A673 (cell line): ENCODE results near the gene PELI3. TPM values are rescaled to one million over a fixed set of nuclear protein-coding genes. Genes with fewer than 3 reads are reported as not detected.

Source experiments
- BruUV-seq: library from RNA; stranded (reverse); fragments of 400-500 nt; replicated peaks from 2 replicates; lab custom pipeline; 2021; lab: Mats Ljungman, UMichigan
- CTCF ChIA-PET: fragments of 300-600 bp; sonication (Branson Sonifier 250); formaldehyde crosslinking; loops from one replicate; lab custom pipeline; 2022; ENCODE audit warnings: antibody characterized with exemption; lab: Charles Lee
- POLR2A ChIA-PET: fragments of 300-600 bp; sonication (Branson Sonifier 250); formaldehyde crosslinking; loops from one replicate; lab custom pipeline; 2022; ENCODE audit warnings: antibody characterized with exemption; ENCODE audit not compliant: low non-redundant PET; lab: Charles Lee
- DNase-seq: peaks from one replicate; pipeline ENCODE4 v3.0.0-alpha.2; 2015; ENCODE audit warnings: low spot score
- H3K27ac ChIP-seq: fragments of 200-600 bp; sonication (generic); 2 replicates; pipeline ENCODE4 v1.5.1; 2016; ENCODE audit warnings: mixed run types, low read depth, mild to moderate bottlenecking, mixed read lengths, antibody characterized with exemption, low read length; ENCODE audit not compliant: poor library complexity, severe bottlenecking
- H3K27me3 ChIP-seq: fragments of 200-600 bp; sonication (generic); replicated peaks from 2 replicates; pipeline ENCODE4 v1.6.1; 2017; ENCODE audit warnings: mixed run types, low read depth, mild to moderate bottlenecking, mixed read lengths, antibody characterized with exemption, low read length; ENCODE audit not compliant: insufficient read depth, poor library complexity
- H3K36me3 ChIP-seq: fragments of 200-600 bp; sonication (generic); 2 replicates; pipeline ENCODE4 v1.6.1; 2016; ENCODE audit warnings: mixed run types, mild to moderate bottlenecking, mixed read lengths, antibody characterized with exemption, low read length; ENCODE audit not compliant: insufficient read depth, poor library complexity, severe bottlenecking
- H3K4me1 ChIP-seq: fragments of 200-600 bp; sonication (generic); 2 replicates; pipeline ENCODE4 v1.6.1; 2017; ENCODE audit warnings: mixed run types, mild to moderate bottlenecking, mixed read lengths, antibody characterized with exemption, low read length; ENCODE audit not compliant: insufficient read depth, poor library complexity, severe bottlenecking
- H3K4me3 ChIP-seq: fragments of 200-600 bp; sonication (generic); 2 replicates; pipeline ENCODE4 v1.5.1; 2016; ENCODE audit warnings: low read depth, mixed run types, mild to moderate bottlenecking, mixed read lengths, low read length; ENCODE audit not compliant: poor library complexity, severe bottlenecking
- H3K9me3 ChIP-seq: fragments of 200-600 bp; sonication (generic); 2 replicates; pipeline ENCODE4 v1.6.1; 2016; ENCODE audit warnings: mixed run types, low read depth, mild to moderate bottlenecking, mixed read lengths, antibody characterized with exemption, low read length; ENCODE audit not compliant: poor library complexity, severe bottlenecking
- CTCF ChIP-seq: fragments of 300-800, 200-600 bp; sonication (generic); conservative IDR thresholded peaks from 2 replicates; pipeline ENCODE4 v1.5.1; 2017; ENCODE audit warnings: low read depth, mild to moderate bottlenecking, antibody characterized with exemption, low read length, moderate library complexity, mixed read lengths
- EZH2 ChIP-seq: fragments of 200-600 bp; sonication (generic); IDR thresholded peaks from 2 replicates; pipeline ENCODE4 v1.6.1; 2017; ENCODE audit warnings: borderline replicate concordance, low read depth, mild to moderate bottlenecking, mixed read lengths, antibody characterized with exemption, low read length; ENCODE audit not compliant: poor library complexity, severe bottlenecking
- intact Hi-C: fragments of 100-400 bp; cut with micrococcal nuclease; formaldehyde crosslinking; loops from one replicate; pipeline ENCODE4 v1.10.0; 2022; ENCODE audit not compliant: unreplicated experiment
- total RNA-seq: library from RNA; stranded (reverse); gene quantifications from 2 replicates; pipeline ENCODE4 v1.2.3, GENCODE V29; 2021

PELI3 gene
- total RNA-seq, 1 experiment from 2014 or later: 15.4 TPM

GRCh38 chr11:66510271-66510989 lies 43.7 kb downstream of the PELI3 start, which contains the start of gene BBS1:
BBS1 (plus strand) TSS chr11:66510635; CDS start chr11:66510660, 25 bp downstream.
- no peak for TF ChIP-seq EZH2
- TF ChIP-seq CTCF: no peak
- Histone ChIP-seq H3K27me3 (no peaks in the 10 kb centered on the region), H3K27ac (peak within 1 kb of the TSS; percentile 55), H3K4me3 (peak within 1 kb of the TSS; percentile 67), H3K9me3 (no peaks in the 10 kb centered on the region), H3K4me1 (peaks cover 11% of the 10 kb centered on the region), H3K36me3 (peaks cover 8% of the 10 kb centered on the region)
- POLR2A ChIA-PET: no interaction called here
- intact Hi-C loops: no loop called here
- CTCF ChIA-PET: interaction anchor here (0.6 to 0.9 kb wide), 2 partner anchors 19 to 209 kb away, joined by 3 to 6 read pairs; no protein-coding TSS in a partner anchor
- DNase-seq: peak; percentile 93
- no TSS peak for BruUV-seq

GRCh38 chr11:66510990-66511339 lies 44.3 kb downstream of the PELI3 start:
- peak overlapping the region; percentile 55 for H3K27ac ChIP-seq
- no peaks in the 10 kb centered on the region for H3K9me3 ChIP-seq
- BruUV-seq: TSS peak; percentile 64
- no peak for TF ChIP-seq CTCF
- no peak for TF ChIP-seq EZH2
- ChIA-PET POLR2A (no interaction called here), CTCF (interaction anchor here (0.6 to 0.9 kb wide), 2 partner anchors 19 to 210 kb away, joined by 3 to 6 read pairs; no protein-coding TSS in a partner anchor)
- peak overlapping the region; percentile 67 for H3K4me3 ChIP-seq
- H3K4me1 ChIP-seq: peaks cover 11% of the 10 kb centered on the region
- H3K27me3 ChIP-seq: no peaks in the 10 kb centered on the region
- H3K36me3 ChIP-seq: peaks cover 8% of the 10 kb centered on the region
- intact Hi-C loops: no loop called here
- DNase-seq: no peak

GRCh38 chr11:66523611-66524010 lies 56.9 kb downstream of the PELI3 start:
- TF ChIP-seq CTCF (no peak), EZH2 (no peak)
- no peak overlapping the region for H3K4me3 ChIP-seq
- no peaks in the 10 kb centered on the region for H3K4me1 ChIP-seq
- BruUV-seq: no TSS peak
- POLR2A ChIA-PET: no interaction called here
- peaks cover 12% of the 10 kb centered on the region for H3K36me3 ChIP-seq
- no peak overlapping the region for H3K27ac ChIP-seq
- CTCF ChIA-PET: no interaction called here
- no peaks in the 10 kb centered on the region for H3K27me3 ChIP-seq
- no peak for DNase-seq
- H3K9me3 ChIP-seq: no peaks in the 10 kb centered on the region
- intact Hi-C loops: no loop called here
